ENCODE data around the gene CFAP221. TPM values are rescaled to one million over a fixed set of nuclear protein-coding genes. Genes with fewer than 3 reads are reported as not detected.

Gene CFAP221
- not detected in 2 replicates for total RNA-seq

DNA sequence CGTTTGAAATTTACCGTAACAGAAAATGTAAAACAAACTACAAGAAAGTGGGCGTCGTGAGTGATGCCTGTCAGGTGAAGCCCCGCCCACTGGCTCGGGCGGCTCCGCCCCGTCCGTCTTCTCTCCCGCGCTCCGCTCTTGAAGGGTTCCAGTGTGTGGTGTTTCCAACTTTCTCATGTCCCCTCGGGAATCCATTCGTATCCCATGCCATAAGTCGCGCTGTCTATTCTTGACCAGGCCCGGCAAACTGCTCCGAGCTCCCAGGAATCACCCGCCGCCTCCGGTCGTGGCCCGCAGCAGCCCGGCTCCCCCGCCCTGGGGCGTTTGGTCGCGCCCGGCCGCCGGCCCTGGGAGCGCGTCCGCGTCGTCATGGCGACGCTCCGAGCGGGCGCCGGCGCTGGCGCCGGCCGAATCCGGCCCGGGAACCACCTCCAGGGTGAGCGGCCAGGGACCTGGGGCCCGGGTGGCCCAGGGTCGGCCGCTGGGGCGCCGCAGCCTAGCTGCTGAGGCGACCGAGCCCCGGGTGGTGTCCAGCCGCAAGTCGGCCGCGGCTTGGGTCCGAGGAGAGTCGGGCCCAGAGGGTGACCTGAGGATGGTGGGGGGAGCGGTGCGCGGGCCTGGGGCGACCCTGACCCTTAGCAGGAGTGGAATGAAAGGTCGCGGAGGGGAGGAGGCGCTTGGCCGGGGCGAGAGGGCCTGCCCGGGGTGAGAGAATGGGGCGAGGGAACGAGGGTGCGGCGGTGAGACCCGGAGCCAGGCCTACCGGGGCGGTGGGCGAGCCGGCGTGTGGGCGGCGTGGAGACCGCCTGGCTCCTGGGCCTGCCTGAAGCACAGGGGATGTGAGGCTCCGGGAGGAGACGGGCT, at the start of gene CFAP221:
TSS of gene CFAP221 (plus strand) at position 375 of the 864 bp plus-strand sequence. CDS start 1,683 bp downstream, outside the sequence.

DNA sequence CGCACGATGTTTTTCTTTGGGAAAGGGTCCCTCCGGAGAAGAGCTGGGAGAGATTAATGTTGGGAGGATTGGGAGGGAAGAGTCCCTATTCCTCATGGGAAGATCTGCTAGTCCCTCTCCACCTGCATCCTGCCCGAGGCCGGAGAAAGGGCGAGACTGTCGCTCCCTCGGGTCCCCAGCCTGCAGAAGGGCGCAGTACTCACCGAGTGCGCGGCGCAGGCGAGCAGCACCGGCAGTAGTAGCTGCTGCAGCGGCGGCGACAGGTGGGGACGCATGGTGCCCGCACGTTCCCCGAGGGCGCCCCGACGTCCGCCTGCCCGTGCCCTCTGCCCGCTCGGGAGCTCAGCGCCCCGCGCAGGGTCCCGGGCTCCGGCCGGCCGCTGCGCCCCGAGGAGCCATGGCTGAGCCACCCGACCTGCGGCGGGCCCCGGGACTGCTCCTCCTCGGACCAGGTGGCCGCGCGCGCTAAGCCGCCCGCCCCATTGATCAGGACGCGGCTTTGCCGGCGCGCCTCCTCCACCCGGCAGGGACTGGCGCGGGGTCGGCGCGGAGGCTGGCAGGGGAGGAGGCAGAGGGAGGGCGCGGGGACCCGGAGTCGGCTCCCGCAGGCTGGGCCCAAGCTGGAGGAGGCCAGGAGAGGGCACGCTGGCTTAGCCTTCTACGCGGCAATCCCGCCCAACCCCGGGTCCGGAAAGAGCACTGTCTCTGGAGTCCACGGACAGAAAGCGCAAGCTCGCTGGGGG, 20.1 kb upstream of the CFAP221 start, which contains the start of gene SCTR:
TSS of gene SCTR (minus strand) at position 532 of the 743 bp plus-strand sequence. CDS start at position 275, 257 bp downstream.

Other genes starting within 250 kb of the CFAP221 start
- 9.4 and 17.1 TPM in 2 replicates for gene C2orf76, start 177.6 kb upstream of the CFAP221 start, total RNA-seq
- 120 and 127 TPM in 2 replicates for gene DBI, start 177.5 kb upstream of the CFAP221 start, total RNA-seq
- gene TMEM37, start 112.6 kb upstream of the CFAP221 start, total RNA-seq: 1.6 and 2.9 TPM in 2 replicates
- not detected in 2 replicates for gene SCTR, start 20.0 kb upstream of the CFAP221 start, total RNA-seq
- 6.4 and 8.6 TPM in 2 replicates for gene TMEM177, start 134.8 kb downstream of the CFAP221 start, total RNA-seq
- 18.1 and 22.5 TPM in 2 replicates for gene PTPN4, start 215.5 kb downstream of the CFAP221 start, total RNA-seq